Sigmoid colon (tissue), 7 donors: ENCODE data around the gene ZRANB1. TPM values are rescaled to one million over a fixed set of nuclear protein-coding genes. Genes with fewer than 3 reads are reported as not detected.

Experiments
- DNase-seq: peaks from one replicate; pipeline ENCODE4 v3.0.0-alpha.2; 2019
- H3K27ac ChIP-seq, 4 donors: fragments of 200-600 bp; sonication (generic); one replicate each; pipeline ENCODE4 v1.5.1; 2016 to 2019; ENCODE audit warnings: mild to moderate bottlenecking in 1 of 4
- H3K27me3 ChIP-seq, 3 donors: fragments of 200-600 bp; sonication (generic); one replicate each; pipeline ENCODE4 v1.5.1; 2019; ENCODE audit warnings: mild to moderate bottlenecking in 1 of 3
- H3K36me3 ChIP-seq, 4 donors: fragments of 200-600 bp; sonication (generic); one replicate each; pipeline ENCODE4 v1.5.1; 2016 to 2019
- H3K4me1 ChIP-seq, 4 donors: fragments of 200-600 bp; sonication (generic); one replicate each; pipeline ENCODE4 v1.5.1; 2017 to 2019
- H3K4me3 ChIP-seq, 4 donors: fragments of 200-600 bp; sonication (generic); one replicate each; pipeline ENCODE4 v1.5.1; 2017 to 2019; ENCODE audit warnings: mild to moderate bottlenecking in 2 of 4, moderate library complexity in 1 of 4
- H3K9me3 ChIP-seq, 4 donors: fragments of 200-600 bp in 3 of 4; sonication (generic) in 3 of 4; one replicate each; pipeline versions ENCODE4 v1.5.1 to v1.6.1; 2013 to 2019
- EP300 ChIP-seq, 4 donors: sonication (generic); formaldehyde crosslinking; IDR thresholded peaks; one replicate each; pipeline ENCODE4 v1.6.1; 2017; ENCODE audit warnings: antibody characterized with exemption in 4 of 4
- POLR2A ChIP-seq, 2 donors: fragments of 450-650 bp; IDR thresholded peaks; one replicate each; pipeline ENCODE4 v1.6.1; 2016; ENCODE audit warnings: antibody characterized with exemption in 2 of 2, mild to moderate bottlenecking in 2 of 2, moderate library complexity in 2 of 2
- POLR2AphosphoS5 ChIP-seq, 4 donors: sonication (generic); formaldehyde crosslinking; IDR thresholded peaks; one replicate each; pipeline ENCODE4 v1.6.1; 2017; ENCODE audit warnings: antibody characterized with exemption in 4 of 4
- WGBS, 2 donors: extraction: QIAGEN DNeasy Blood & Tissue Kit; methylation state at CpG; one replicate each; pipeline ENCODE4 v1.1.7; 2013; 5-methylcytosine and 5-hydroxymethylcytosine counted together
- intact Hi-C: fragments of 100-400 bp; cut with DNase I; formaldehyde crosslinking; loops from one replicate; pipeline ENCODE4 v1.15.1; 2023
- polyA plus RNA-seq, 3 donors: library from polyadenylated mRNA; stranded (reverse); fragments of 200-250 nt; gene quantifications; one replicate each; pipeline ENCODE4 v1.2.3, GENCODE V29; 2013
- total RNA-seq, 4 donors: library from RNA; depleted of rRNA; stranded (reverse); fragments of >200 nt; gene quantifications; one replicate each; pipeline ENCODE4 v1.1.0, GENCODE V29; 2016
- TF ChIP-seq, protein P1 (sequence below), 4 experiments: fragments of 450-650 bp in 3 of 4; fragments of 200-600 bp in 1 of 4; IDR thresholded peaks; one replicate each; pipeline ENCODE4 v1.5.1; 2016 to 2019; ENCODE audit warnings: antibody characterized with exemption in 4 of 4, mild to moderate bottlenecking in 3 of 4, moderate library complexity in 2 of 4
- donor health status: healthy with polysubstance abuse.
- donor health status: Bipolar disorder and iron deficiency.
- donor health status: healthy.

The ZRANB1 gene
- total and polyA plus RNA-seq, 7 donors = 6.7 to 49.0 (median 38.0) TPM

DNA sequence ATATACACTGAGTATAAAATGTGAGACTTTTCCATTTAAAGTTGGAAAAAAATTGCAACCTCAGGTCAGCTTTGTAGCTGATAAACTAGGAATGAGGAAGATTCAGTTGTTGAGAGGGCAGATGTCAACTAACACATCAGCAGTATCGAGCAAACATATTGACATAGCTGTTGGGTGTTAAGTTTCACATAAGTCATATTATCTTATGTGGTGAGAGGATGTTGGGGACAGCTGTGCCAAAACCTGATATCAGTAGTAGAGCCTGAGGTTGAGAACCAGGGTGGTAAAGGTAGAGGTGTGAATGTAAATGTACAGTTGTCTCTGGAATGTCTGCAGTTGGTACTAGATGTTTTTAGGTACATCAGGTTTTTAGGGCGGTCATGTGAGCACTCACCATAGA, 5.0 kb downstream of the ZRANB1 start:
- intact Hi-C loops = no loop called here
- Histone ChIP-seq H3K27ac (no peak overlapping the region), H3K4me1 (peaks cover 0 to 67% (median 52%) of the 10 kb centered on the region in 4 donors), H3K27me3 (no peaks in the 10 kb centered on the region), H3K36me3 (no peaks in the 10 kb centered on the region), H3K9me3 (no peaks in the 10 kb centered on the region), H3K4me3 (no peak overlapping the region)
- TF ChIP-seq EP300 (IDR thresholded peaks at IDR 0.05) = no peak
- no peak for DNase-seq
- 60 to 77% methylated on average over 2 of the region's 2 CpGs for WGBS, 2 donors

DNA sequence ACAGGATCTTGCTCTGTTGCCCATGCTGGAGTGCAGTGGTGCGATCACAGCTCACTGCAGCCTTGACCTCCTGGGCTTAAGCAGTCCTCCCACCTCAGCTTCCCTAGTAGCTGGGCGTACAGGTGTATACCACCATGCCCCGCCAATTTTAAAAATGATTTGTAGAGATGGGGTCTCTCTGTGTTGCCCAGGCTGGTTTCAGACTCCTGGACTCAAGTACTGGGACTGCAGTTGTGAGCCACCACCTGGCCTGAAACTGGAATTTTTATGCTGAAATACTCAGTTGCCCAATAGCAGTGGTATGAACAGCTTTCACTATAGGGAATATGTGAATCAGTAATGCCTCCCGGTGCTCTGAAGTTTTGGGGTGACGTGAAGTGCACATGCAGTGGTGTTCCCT, 7.6 kb downstream of the ZRANB1 start:
- intact Hi-C loops = no loop called here
- Histone ChIP-seq H3K36me3 (no peaks in the 10 kb centered on the region), H3K4me1 (peaks cover 0 to 51% (median 39%) of the 10 kb centered on the region in 4 donors), H3K4me3 (no peak overlapping the region), H3K27ac (no peak overlapping the region), H3K9me3 (no peaks in the 10 kb centered on the region), H3K27me3 (no peaks in the 10 kb centered on the region)
- no peak for DNase-seq
- TF ChIP-seq POLR2A (IDR thresholded peaks at IDR 0.05) (no peak), POLR2AphosphoS5 (IDR thresholded peaks at IDR 0.05) (no peak), EP300 (IDR thresholded peaks at IDR 0.05) (no peak)
- TF ChIP-seq, protein P1, sequence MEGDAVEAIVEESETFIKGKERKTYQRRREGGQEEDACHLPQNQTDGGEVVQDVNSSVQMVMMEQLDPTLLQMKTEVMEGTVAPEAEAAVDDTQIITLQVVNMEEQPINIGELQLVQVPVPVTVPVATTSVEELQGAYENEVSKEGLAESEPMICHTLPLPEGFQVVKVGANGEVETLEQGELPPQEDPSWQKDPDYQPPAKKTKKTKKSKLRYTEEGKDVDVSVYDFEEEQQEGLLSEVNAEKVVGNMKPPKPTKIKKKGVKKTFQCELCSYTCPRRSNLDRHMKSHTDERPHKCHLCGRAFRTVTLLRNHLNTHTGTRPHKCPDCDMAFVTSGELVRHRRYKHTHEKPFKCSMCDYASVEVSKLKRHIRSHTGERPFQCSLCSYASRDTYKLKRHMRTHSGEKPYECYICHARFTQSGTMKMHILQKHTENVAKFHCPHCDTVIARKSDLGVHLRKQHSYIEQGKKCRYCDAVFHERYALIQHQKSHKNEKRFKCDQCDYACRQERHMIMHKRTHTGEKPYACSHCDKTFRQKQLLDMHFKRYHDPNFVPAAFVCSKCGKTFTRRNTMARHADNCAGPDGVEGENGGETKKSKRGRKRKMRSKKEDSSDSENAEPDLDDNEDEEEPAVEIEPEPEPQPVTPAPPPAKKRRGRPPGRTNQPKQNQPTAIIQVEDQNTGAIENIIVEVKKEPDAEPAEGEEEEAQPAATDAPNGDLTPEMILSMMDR (IDR thresholded peaks at IDR 0.05) = no peak
- 96 to 98% methylated on average over 5 of the region's 5 CpGs for WGBS, 2 donors

DNA sequence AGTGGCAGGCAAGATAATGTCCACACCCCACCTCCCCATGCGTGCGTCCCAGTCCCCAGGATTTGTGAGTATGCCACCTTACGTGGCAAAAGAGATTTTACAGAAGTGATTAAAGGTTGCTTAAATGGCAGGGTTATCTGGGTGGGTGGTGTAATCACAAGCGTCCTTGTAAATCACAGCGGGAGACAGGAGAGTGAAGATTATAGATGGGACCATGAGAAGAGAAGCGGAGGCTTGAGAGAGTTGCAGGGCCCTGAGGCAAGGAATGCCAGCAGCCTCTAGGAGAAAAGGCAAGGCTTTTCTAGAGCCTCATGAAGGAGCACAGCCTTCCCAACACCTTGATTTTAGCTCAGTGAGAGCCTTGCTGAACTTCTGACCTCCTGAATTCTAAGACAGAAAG, 10.2 kb downstream of the ZRANB1 start:
- no peak overlapping the region for H3K27ac ChIP-seq
- H3K27me3 ChIP-seq = no peaks in the 10 kb centered on the region
- H3K9me3 ChIP-seq = no peaks in the 10 kb centered on the region
- WGBS, 2 donors = 93 to 96% methylated on average over 6 of the region's 6 CpGs
- H3K4me1 ChIP-seq = peaks cover 0 to 56% (median 43%) of the 10 kb centered on the region in 4 donors
- no peaks in the 10 kb centered on the region for H3K36me3 ChIP-seq
- TF ChIP-seq, protein P1 (IDR thresholded peaks at IDR 0.05) = no peak
- TF ChIP-seq POLR2AphosphoS5 (IDR thresholded peaks at IDR 0.05) (no peak), POLR2A (IDR thresholded peaks at IDR 0.05) (no peak), EP300 (IDR thresholded peaks at IDR 0.05) (no peak)
- DNase-seq = no peak
- no peak overlapping the region for H3K4me3 ChIP-seq
- intact Hi-C loops = no loop called here

DNA sequence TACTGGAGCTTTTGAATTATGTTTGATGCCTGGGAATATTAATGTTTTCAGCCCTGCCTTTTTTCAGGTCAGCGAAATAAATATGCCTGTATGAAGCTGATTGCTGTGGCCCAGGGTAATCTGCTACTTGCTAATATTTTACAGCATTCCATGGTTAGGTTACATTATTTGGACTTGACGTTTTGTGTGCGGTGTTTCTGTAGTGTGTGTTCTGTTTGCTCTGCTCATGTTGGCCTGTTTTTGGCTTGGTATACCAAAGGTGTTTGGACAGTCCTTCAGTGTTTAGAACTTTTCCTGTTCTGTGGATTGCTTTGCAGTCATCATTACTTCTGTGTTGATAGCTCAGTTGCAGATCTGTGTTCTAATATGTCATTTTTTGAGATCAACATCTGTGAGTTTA, 11.5 kb downstream of the ZRANB1 start:
- H3K4me3 ChIP-seq = no peak overlapping the region
- TF ChIP-seq, protein P1 (IDR thresholded peaks at IDR 0.05) = no peak
- TF ChIP-seq POLR2A (IDR thresholded peaks at IDR 0.05) = no peak
- no peak for TF ChIP-seq EP300 (IDR thresholded peaks at IDR 0.05)
- no peak for TF ChIP-seq POLR2AphosphoS5 (IDR thresholded peaks at IDR 0.05)
- peak overlapping the region in 3 of 4 donors; percentile 65 to 69 (median 68) for H3K27ac ChIP-seq
- H3K36me3 ChIP-seq = no peaks in the 10 kb centered on the region
- 84 to 92% methylated on average over 3 of the region's 3 CpGs for WGBS, 2 donors
- intact Hi-C loops = no loop called here
- peaks cover 0 to 55% (median 43%) of the 10 kb centered on the region in 4 donors for H3K4me1 ChIP-seq
- no peaks in the 10 kb centered on the region for H3K9me3 ChIP-seq
- H3K27me3 ChIP-seq = no peaks in the 10 kb centered on the region
- no peak for DNase-seq

DNA sequence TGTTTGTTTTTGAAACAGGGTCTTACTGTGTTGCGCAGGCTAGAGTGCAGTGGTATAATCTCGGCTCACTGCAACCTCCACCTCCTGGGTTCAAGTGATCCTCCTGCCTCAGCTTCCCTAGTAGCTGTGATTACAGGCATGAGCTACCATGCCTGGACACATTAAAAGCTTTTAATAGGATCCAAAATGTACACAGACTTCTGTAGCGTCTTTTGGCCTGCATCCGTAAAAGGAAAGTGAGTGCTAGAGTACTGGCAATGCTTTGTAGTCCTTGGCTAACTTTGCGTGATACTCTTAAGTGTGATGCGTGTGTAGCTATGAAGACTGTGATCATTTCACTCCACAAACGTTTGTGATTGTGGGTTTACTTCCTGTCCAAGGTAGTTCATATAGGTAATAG, 13.3 kb downstream of the ZRANB1 start:
- no peaks in the 10 kb centered on the region for H3K27me3 ChIP-seq
- no peak for DNase-seq
- H3K4me1 ChIP-seq = peaks cover 0 to 52% (median 40%) of the 10 kb centered on the region in 4 donors
- 64 to 74% methylated on average over 7 of the region's 7 CpGs for WGBS, 2 donors
- intact Hi-C loops = loop anchor here (5.0 kb wide), 1 partner anchor 38 kb away; no protein-coding TSS in a partner anchor
- TF ChIP-seq, protein P1 (IDR thresholded peaks at IDR 0.05) = no peak
- TF ChIP-seq POLR2A (IDR thresholded peaks at IDR 0.05) (no peak), EP300 (IDR thresholded peaks at IDR 0.05) (peak in 1 of 4 donors; percentile 27), POLR2AphosphoS5 (IDR thresholded peaks at IDR 0.05) (peak in 3 of 4 donors; percentile 5 to 52 (median 43))
- peak overlapping the region in 3 of 4 donors; percentile 65 to 69 (median 68) for H3K27ac ChIP-seq
- H3K36me3 ChIP-seq = no peaks in the 10 kb centered on the region
- peak overlapping the region in 1 of 4 donors; percentile 16 for H3K4me3 ChIP-seq
- no peaks in the 10 kb centered on the region for H3K9me3 ChIP-seq
